ENCODE results near the gene CLDN20. TPM values are rescaled to one million over a fixed set of nuclear protein-coding genes. Genes with fewer than 3 reads are reported as not detected.

The CLDN20 gene
- total RNA-seq, 1 donor from 2014 or later: not detected

- H3K4me3 Mint-ChIP-seq (ENCODE audit: low read depth): peak overlapping the region; percentile 96
- H3K36me3 Mint-ChIP-seq (ENCODE audit: insufficient read depth): peaks cover 9% of the 10 kb centered on the region
- H3K27ac Mint-ChIP-seq: peak overlapping the region; percentile 92
- DNase-seq (ENCODE audit: low spot score, unreplicated experiment): no peak
- TF ChIP-seq, protein P1, sequence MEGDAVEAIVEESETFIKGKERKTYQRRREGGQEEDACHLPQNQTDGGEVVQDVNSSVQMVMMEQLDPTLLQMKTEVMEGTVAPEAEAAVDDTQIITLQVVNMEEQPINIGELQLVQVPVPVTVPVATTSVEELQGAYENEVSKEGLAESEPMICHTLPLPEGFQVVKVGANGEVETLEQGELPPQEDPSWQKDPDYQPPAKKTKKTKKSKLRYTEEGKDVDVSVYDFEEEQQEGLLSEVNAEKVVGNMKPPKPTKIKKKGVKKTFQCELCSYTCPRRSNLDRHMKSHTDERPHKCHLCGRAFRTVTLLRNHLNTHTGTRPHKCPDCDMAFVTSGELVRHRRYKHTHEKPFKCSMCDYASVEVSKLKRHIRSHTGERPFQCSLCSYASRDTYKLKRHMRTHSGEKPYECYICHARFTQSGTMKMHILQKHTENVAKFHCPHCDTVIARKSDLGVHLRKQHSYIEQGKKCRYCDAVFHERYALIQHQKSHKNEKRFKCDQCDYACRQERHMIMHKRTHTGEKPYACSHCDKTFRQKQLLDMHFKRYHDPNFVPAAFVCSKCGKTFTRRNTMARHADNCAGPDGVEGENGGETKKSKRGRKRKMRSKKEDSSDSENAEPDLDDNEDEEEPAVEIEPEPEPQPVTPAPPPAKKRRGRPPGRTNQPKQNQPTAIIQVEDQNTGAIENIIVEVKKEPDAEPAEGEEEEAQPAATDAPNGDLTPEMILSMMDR (IDR thresholded peaks at IDR 0.05; ENCODE audit: unreplicated experiment): no peak
- H3K4me1 Mint-ChIP-seq (ENCODE audit: low read depth): peaks cover 13% of the 10 kb centered on the region
- H3K9me3 Mint-ChIP-seq (ENCODE audit: low read depth): no peaks in the 10 kb centered on the region
- H3K27me3 Mint-ChIP-seq: no peaks in the 10 kb centered on the region
Measured at GRCh38 chr6:155314773-155315515, 51.1 kb downstream of the CLDN20 start.

DNA sequence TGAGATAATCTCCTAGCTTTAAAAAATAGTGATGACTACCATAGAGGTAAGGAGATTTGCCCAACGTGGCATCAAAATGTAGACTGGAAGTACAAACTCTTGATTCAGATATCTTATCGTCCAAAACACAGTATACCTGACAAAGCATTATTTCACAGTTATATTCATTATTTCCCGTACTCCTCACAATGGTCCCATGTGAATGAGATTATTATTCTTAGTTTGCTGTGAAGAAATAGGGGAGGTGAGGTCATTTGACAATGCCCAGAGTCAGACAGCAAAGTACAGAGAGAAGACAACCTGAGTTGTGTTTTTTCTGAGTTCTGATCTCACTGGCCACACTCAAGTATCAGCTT is 51.7 kb downstream of the CLDN20 start:
- Mint-ChIP-seq H3K4me3 (ENCODE audit: low read depth) (peak overlapping the region; percentile 96), H3K9me3 (ENCODE audit: low read depth) (no peaks in the 10 kb centered on the region), H3K27ac (peak overlapping the region; percentile 92), H3K4me1 (ENCODE audit: low read depth) (peaks cover 13% of the 10 kb centered on the region), H3K36me3 (ENCODE audit: insufficient read depth) (peaks cover 6% of the 10 kb centered on the region), H3K27me3 (no peaks in the 10 kb centered on the region)
- TF ChIP-seq, protein P1 (IDR thresholded peaks at IDR 0.05; ENCODE audit: unreplicated experiment): no peak
- no peak for DNase-seq (ENCODE audit: low spot score, unreplicated experiment)

DNA sequence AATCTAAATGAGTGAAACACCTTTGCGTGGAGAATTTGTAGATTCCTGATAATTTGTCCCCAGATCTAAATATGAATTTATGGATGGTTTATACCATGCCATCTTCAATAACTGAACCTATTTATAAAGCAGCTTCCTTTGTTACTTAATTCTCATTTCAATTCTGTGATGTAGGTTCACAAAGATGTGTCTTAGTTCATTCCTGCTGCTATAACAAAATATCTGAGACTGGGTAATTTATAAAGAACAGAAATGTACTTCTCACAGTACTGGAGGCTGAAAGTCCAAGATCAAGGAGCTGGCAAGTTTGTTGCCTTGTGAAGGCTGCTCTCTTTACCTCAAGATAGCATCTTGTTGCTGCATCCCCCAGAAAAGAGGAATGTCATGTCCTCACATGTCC is 52.6 kb downstream of the CLDN20 start:
- Mint-ChIP-seq H3K4me1 (ENCODE audit: low read depth) (peaks cover 11% of the 10 kb centered on the region), H3K4me3 (ENCODE audit: low read depth) (no peak overlapping the region), H3K27ac (no peak overlapping the region), H3K27me3 (no peaks in the 10 kb centered on the region), H3K36me3 (ENCODE audit: insufficient read depth) (peaks cover 4% of the 10 kb centered on the region), H3K9me3 (ENCODE audit: low read depth) (no peaks in the 10 kb centered on the region)
- TF ChIP-seq, protein P1 (IDR thresholded peaks at IDR 0.05; ENCODE audit: unreplicated experiment): no peak
- DNase-seq (ENCODE audit: low spot score, unreplicated experiment): no peak

GRCh38 chr6:155317186-155317585 is 53.4 kb downstream of the CLDN20 start:
- TF ChIP-seq, protein P1 (IDR thresholded peaks at IDR 0.05; ENCODE audit: unreplicated experiment): no peak
- peaks cover 1% of the 10 kb centered on the region for H3K36me3 Mint-ChIP-seq (ENCODE audit: insufficient read depth)
- no peak overlapping the region for H3K27ac Mint-ChIP-seq
- no peaks in the 10 kb centered on the region for H3K9me3 Mint-ChIP-seq (ENCODE audit: low read depth)
- H3K4me3 Mint-ChIP-seq (ENCODE audit: low read depth): no peak overlapping the region
- peaks cover 8% of the 10 kb centered on the region for H3K4me1 Mint-ChIP-seq (ENCODE audit: low read depth)
- no peaks in the 10 kb centered on the region for H3K27me3 Mint-ChIP-seq
- no peak for DNase-seq (ENCODE audit: low spot score, unreplicated experiment)

- Mint-ChIP-seq H3K27ac (no peak overlapping the region), H3K4me1 (ENCODE audit: low read depth) (peaks cover 2% of the 10 kb centered on the region), H3K9me3 (ENCODE audit: low read depth) (no peaks in the 10 kb centered on the region), H3K36me3 (ENCODE audit: insufficient read depth) (no peaks in the 10 kb centered on the region), H3K4me3 (ENCODE audit: low read depth) (no peak overlapping the region), H3K27me3 (no peaks in the 10 kb centered on the region)
- TF ChIP-seq, protein P1 (IDR thresholded peaks at IDR 0.05; ENCODE audit: unreplicated experiment): no peak
- DNase-seq (ENCODE audit: low spot score, unreplicated experiment): no peak
Measured at GRCh38 chr6:155319902-155320301, 56.1 kb downstream of the CLDN20 start.
